ENCODE data around the gene PLCE1. TPM values are rescaled to one million over a fixed set of nuclear protein-coding genes. Genes with fewer than 3 reads are reported as not detected.

Gene PLCE1
- total RNA-seq, 2 donors from 2014 or later: 3.9 to 5.3 TPM

GRCh38 chr10:93995182-93995581 lies 1.5 kb downstream of the PLCE1 start:
- Histone ChIP-seq H3K27me3 (no peaks in the 10 kb centered on the region), H3K27ac (no peak overlapping the region), H3K4me1 (peaks cover 38% of the 10 kb centered on the region), H3K9me3 (no peaks in the 10 kb centered on the region), H3K4me3 (no peak overlapping the region), H3K36me3 (replicated peaks in 1 of 2; ENCODE audit: insufficient read depth in 1 of 2, low read depth in 2 of 2) (no peaks in the 10 kb centered on the region)
- WGBS, 2 donors: 76 to 92% methylated on average over 1 of the region's 1 CpG
- DNase-seq (no peak), ATAC-seq (no peak)
- TF ChIP-seq CTCF (IDR thresholded peaks at IDR 0.05): no peak
- intact Hi-C loops (cut with DNase I): no loop called here

- H3K9me3 ChIP-seq: no peaks in the 10 kb centered on the region
- ATAC-seq: no peak
- TF ChIP-seq CTCF (IDR thresholded peaks at IDR 0.05) (no peak), POLR2A (IDR thresholded peaks at IDR 0.05) (no peak)
- DNase-seq: no peak
- no peak overlapping the region for H3K4me3 ChIP-seq
- H3K4me1 ChIP-seq: peaks cover 36% of the 10 kb centered on the region
- no peaks in the 10 kb centered on the region for H3K27me3 ChIP-seq
- no peak overlapping the region for H3K27ac ChIP-seq
- no peaks in the 10 kb centered on the region for H3K36me3 ChIP-seq (replicated peaks in 1 of 2; ENCODE audit: insufficient read depth in 1 of 2, low read depth in 2 of 2)
- WGBS, 2 donors: 74 to 79% methylated on average over 10 of the region's 10 CpGs
- intact Hi-C loops (cut with DNase I): no loop called here
Measured at GRCh38 chr10:93995598-93996271, 2.0 kb downstream of the PLCE1 start.

- DNase-seq (no peak), ATAC-seq (no peak)
- H3K9me3 ChIP-seq: no peaks in the 10 kb centered on the region
- no peak for TF ChIP-seq POLR2A (IDR thresholded peaks at IDR 0.05)
- no peak for TF ChIP-seq CTCF (IDR thresholded peaks at IDR 0.05)
- H3K4me1 ChIP-seq: peaks cover 32% of the 10 kb centered on the region
- 91 to 94% methylated on average over 3 of the region's 3 CpGs for WGBS, 2 donors
- no peaks in the 10 kb centered on the region for H3K36me3 ChIP-seq (replicated peaks in 1 of 2; ENCODE audit: insufficient read depth in 1 of 2, low read depth in 2 of 2)
- H3K27ac ChIP-seq: no peak overlapping the region
- intact Hi-C loops (cut with DNase I): no loop called here
- no peaks in the 10 kb centered on the region for H3K27me3 ChIP-seq
- no peak overlapping the region for H3K4me3 ChIP-seq
Measured at GRCh38 chr10:93996551-93996950, 2.8 kb downstream of the PLCE1 start.

- no peaks in the 10 kb centered on the region for H3K27me3 ChIP-seq
- 85 to 89% methylated on average over 2 of the region's 2 CpGs for WGBS, 2 donors
- H3K4me1 ChIP-seq: peaks cover 30% of the 10 kb centered on the region
- H3K27ac ChIP-seq: no peak overlapping the region
- no peak for DNase-seq
- TF ChIP-seq POLR2A (IDR thresholded peaks at IDR 0.05) (no peak), CTCF (IDR thresholded peaks at IDR 0.05) (no peak)
- no peaks in the 10 kb centered on the region for H3K36me3 ChIP-seq (replicated peaks in 1 of 2; ENCODE audit: insufficient read depth in 1 of 2, low read depth in 2 of 2)
- no peak overlapping the region for H3K4me3 ChIP-seq
- no peak for ATAC-seq
- intact Hi-C loops (cut with DNase I): no loop called here
- no peaks in the 10 kb centered on the region for H3K9me3 ChIP-seq
Measured at GRCh38 chr10:93997546-93997945, 3.8 kb downstream of the PLCE1 start.

GRCh38 chr10:93999401-93999851 lies 5.7 kb downstream of the PLCE1 start:
- DNase-seq: peak; percentile 40 to 57 (median 52)
- peaks cover 18% of the 10 kb centered on the region for H3K4me1 ChIP-seq
- no peaks in the 10 kb centered on the region for H3K36me3 ChIP-seq (replicated peaks in 1 of 2; ENCODE audit: insufficient read depth in 1 of 2, low read depth in 2 of 2)
- no peak overlapping the region for H3K4me3 ChIP-seq
- H3K9me3 ChIP-seq: no peaks in the 10 kb centered on the region
- TF ChIP-seq POLR2A (IDR thresholded peaks at IDR 0.05): no peak
- no peak for TF ChIP-seq CTCF (IDR thresholded peaks at IDR 0.05)
- no peaks in the 10 kb centered on the region for H3K27me3 ChIP-seq
- WGBS, 2 donors: 61 to 73% methylated on average over 11 of the region's 11 CpGs
- ATAC-seq: peak; percentile 62
- intact Hi-C loops (cut with DNase I): no loop called here
- peak overlapping the region in 2 of 4 donors; percentile 11 to 51 for H3K27ac ChIP-seq
